ENCODE data around the gene ZFYVE9.

Gene ZFYVE9

GRCh38 chr1:52355847-52356505 is 214.1 kb downstream of the ZFYVE9 start:
- Histone ChIP-seq H3K79me2 (ENCODE audit: insufficient read depth, low read length) (no peaks in the 10 kb centered on the region), H3K4me2 (ENCODE audit: insufficient read depth, low read length) (no peak overlapping the region), H3K27ac (ENCODE audit: low read length) (no peak overlapping the region), H3K4me1 (ENCODE audit: insufficient read depth, low read length) (no peaks in the 10 kb centered on the region), H2AFZ (ENCODE audit: low read depth, low read length) (no peak overlapping the region), H4K20me1 (ENCODE audit: insufficient read depth, low read length) (peaks cover 25% of the 10 kb centered on the region), H3K4me3 (ENCODE audit: low read depth in 1 of 2, low read length in 2 of 2) (no peak overlapping the region), H3K9me3 (ENCODE audit: insufficient read depth, low read length, severe bottlenecking) (no peaks in the 10 kb centered on the region), H3K27me3 (ENCODE audit: insufficient read depth, low read length, poor library complexity) (no peaks in the 10 kb centered on the region), H3K36me3 (ENCODE audit: insufficient read depth, low read length) (peaks cover 90% of the 10 kb centered on the region), H3K9ac (ENCODE audit: low read depth, low read length) (no peak overlapping the region)
- ATAC-seq (ENCODE audit: insufficient read depth, low read depth) (no peak), DNase-seq (no peak)
- TF ChIP-seq EZH2 (IDR thresholded peaks at IDR 0.05; ENCODE audit: borderline replicate concordance, low read depth, low read length, severe bottlenecking) (no peak), CTCF (IDR thresholded peaks at IDR 0.05; ENCODE audit: borderline replicate concordance, extremely low read depth, low read length, poor library complexity, severe bottlenecking) (no peak)

GRCh38 chr1:52356818-52357355 is 215.0 kb downstream of the ZFYVE9 start:
- no peak overlapping the region for H2AFZ ChIP-seq (ENCODE audit: low read depth, low read length)
- H3K36me3 ChIP-seq (ENCODE audit: insufficient read depth, low read length), result peaks cover 95% of the 10 kb centered on the region
- no peak overlapping the region for H3K4me3 ChIP-seq (ENCODE audit: low read depth in 1 of 2, low read length in 2 of 2)
- H3K9me3 ChIP-seq (ENCODE audit: insufficient read depth, low read length, severe bottlenecking), result no peaks in the 10 kb centered on the region
- H3K4me1 ChIP-seq (ENCODE audit: insufficient read depth, low read length), result peaks cover 1% of the 10 kb centered on the region; the same call in 1 of the 2 replicates
- DNase-seq, result no peak
- H3K79me2 ChIP-seq (ENCODE audit: insufficient read depth, low read length), result 0 out of 2 replicates have a peak, but pooled peaks cover 3% of the 10 kb centered on the region
- no peak for TF ChIP-seq EZH2 (IDR thresholded peaks at IDR 0.05; ENCODE audit: borderline replicate concordance, low read depth, low read length, severe bottlenecking)
- H3K27ac ChIP-seq (ENCODE audit: low read length), result no peak overlapping the region
- H3K9ac ChIP-seq (ENCODE audit: low read depth, low read length), result no peak overlapping the region
- no peak for ATAC-seq (ENCODE audit: insufficient read depth, low read depth)
- no peaks in the 10 kb centered on the region for H3K27me3 ChIP-seq (ENCODE audit: insufficient read depth, low read length, poor library complexity)
- H4K20me1 ChIP-seq (ENCODE audit: insufficient read depth, low read length), result peaks cover 26% of the 10 kb centered on the region
- H3K4me2 ChIP-seq (ENCODE audit: insufficient read depth, low read length), result no peak overlapping the region

- TF ChIP-seq EZH2 (IDR thresholded peaks at IDR 0.05; ENCODE audit: borderline replicate concordance, low read depth, low read length, severe bottlenecking), result no peak
- TF ChIP-seq CTCF (IDR thresholded peaks at IDR 0.05; ENCODE audit: borderline replicate concordance, extremely low read depth, low read length, poor library complexity, severe bottlenecking), result no peak
- no peak overlapping the region for H3K27ac ChIP-seq (ENCODE audit: low read length)
- no peak overlapping the region for H3K4me2 ChIP-seq (ENCODE audit: insufficient read depth, low read length)
- peaks cover 7% of the 10 kb centered on the region for H3K79me2 ChIP-seq (ENCODE audit: insufficient read depth, low read length)
- H3K27me3 ChIP-seq (ENCODE audit: insufficient read depth, low read length, poor library complexity), result no peaks in the 10 kb centered on the region
- no peak for DNase-seq
- no peak overlapping the region for H3K4me3 ChIP-seq (ENCODE audit: low read depth in 1 of 2, low read length in 2 of 2)
- H3K9ac ChIP-seq (ENCODE audit: low read depth, low read length), result no peak overlapping the region
- H2AFZ ChIP-seq (ENCODE audit: low read depth, low read length), result no peak overlapping the region
- ATAC-seq (ENCODE audit: insufficient read depth, low read depth), result no peak
- H3K4me1 ChIP-seq (ENCODE audit: insufficient read depth, low read length), result peaks cover 6% of the 10 kb centered on the region
- peaks cover 100% of the 10 kb centered on the region for H3K36me3 ChIP-seq (ENCODE audit: insufficient read depth, low read length)
- no peaks in the 10 kb centered on the region for H3K9me3 ChIP-seq (ENCODE audit: insufficient read depth, low read length, severe bottlenecking)
- peaks cover 31% of the 10 kb centered on the region for H4K20me1 ChIP-seq (ENCODE audit: insufficient read depth, low read length)
Measured at GRCh38 chr1:52357397-52357796, 215.5 kb downstream of the ZFYVE9 start.

GRCh38 chr1:52358851-52359497 is 217.1 kb downstream of the ZFYVE9 start:
- TF ChIP-seq CTCF (IDR thresholded peaks at IDR 0.05; ENCODE audit: borderline replicate concordance, extremely low read depth, low read length, poor library complexity, severe bottlenecking), result no peak
- TF ChIP-seq EZH2 (IDR thresholded peaks at IDR 0.05; ENCODE audit: borderline replicate concordance, low read depth, low read length, severe bottlenecking), result no peak
- DNase-seq (no peak), ATAC-seq (ENCODE audit: insufficient read depth, low read depth) (no peak)
- H3K4me3 ChIP-seq (ENCODE audit: low read depth in 1 of 2, low read length in 2 of 2), result no peak overlapping the region
- H4K20me1 ChIP-seq (ENCODE audit: insufficient read depth, low read length), result peaks cover 33% of the 10 kb centered on the region
- peaks cover 96% of the 10 kb centered on the region for H3K36me3 ChIP-seq (ENCODE audit: insufficient read depth, low read length)
- H3K27me3 ChIP-seq (ENCODE audit: insufficient read depth, low read length, poor library complexity), result no peaks in the 10 kb centered on the region
- H3K27ac ChIP-seq (ENCODE audit: low read length), result no peak overlapping the region
- H3K4me1 ChIP-seq (ENCODE audit: insufficient read depth, low read length), result peaks cover 16% of the 10 kb centered on the region
- no peak overlapping the region for H3K4me2 ChIP-seq (ENCODE audit: insufficient read depth, low read length)
- H2AFZ ChIP-seq (ENCODE audit: low read depth, low read length), result no peak overlapping the region
- no peak overlapping the region for H3K9ac ChIP-seq (ENCODE audit: low read depth, low read length)
- H3K9me3 ChIP-seq (ENCODE audit: insufficient read depth, low read length, severe bottlenecking), result no peaks in the 10 kb centered on the region
- peaks cover 19% of the 10 kb centered on the region for H3K79me2 ChIP-seq (ENCODE audit: insufficient read depth, low read length)

Measured in DND-41 (cell line).